ENCODE results near the gene CARMIL1.

The CARMIL1 gene

GRCh38 chr6:25248123-25248522 is 31.1 kb upstream of the CARMIL1 start:
- Histone ChIP-seq H3K36me3 (ENCODE audit: control insufficient read depth, insufficient read depth, low read length) (no peaks in the 10 kb centered on the region), H2AFZ (no peak overlapping the region), H3K27me3 (ENCODE audit: control insufficient read depth, insufficient read depth, low read length) (no peaks in the 10 kb centered on the region), H3K9ac (no peak overlapping the region), H3K27ac (no peak overlapping the region), H3K79me2 (no peaks in the 10 kb centered on the region), H3K4me2 (ENCODE audit: low read length) (no peak overlapping the region), H3K4me3 (ENCODE audit: low read depth, low read length) (no peak overlapping the region), H3K4me1 (no peaks in the 10 kb centered on the region), H3K9me3 (ENCODE audit: control insufficient read depth, low read length) (no peaks in the 10 kb centered on the region)
- TF ChIP-seq CTCF (IDR thresholded peaks at IDR 0.05) = no peak

GRCh38 chr6:25249133-25249532 is 30.0 kb upstream of the CARMIL1 start:
- Histone ChIP-seq H3K9me3 (ENCODE audit: control insufficient read depth, low read length) (no peaks in the 10 kb centered on the region), H3K4me1 (no peaks in the 10 kb centered on the region), H2AFZ (no peak overlapping the region), H3K79me2 (no peaks in the 10 kb centered on the region), H3K27me3 (ENCODE audit: control insufficient read depth, insufficient read depth, low read length) (no peaks in the 10 kb centered on the region), H3K36me3 (ENCODE audit: control insufficient read depth, insufficient read depth, low read length) (no peaks in the 10 kb centered on the region), H3K4me3 (ENCODE audit: low read depth, low read length) (no peak overlapping the region), H3K27ac (no peak overlapping the region), H3K9ac (no peak overlapping the region), H3K4me2 (ENCODE audit: low read length) (no peak overlapping the region)
- no peak for TF ChIP-seq CTCF (IDR thresholded peaks at IDR 0.05)

GRCh38 chr6:25250878-25251277 is 28.3 kb upstream of the CARMIL1 start:
- no peak for TF ChIP-seq CTCF (IDR thresholded peaks at IDR 0.05)
- no peaks in the 10 kb centered on the region for H3K79me2 ChIP-seq
- H2AFZ ChIP-seq = no peak overlapping the region
- no peak overlapping the region for H3K4me3 ChIP-seq (ENCODE audit: low read depth, low read length)
- no peaks in the 10 kb centered on the region for H3K36me3 ChIP-seq (ENCODE audit: control insufficient read depth, insufficient read depth, low read length)
- H3K4me1 ChIP-seq = no peaks in the 10 kb centered on the region
- no peak overlapping the region for H3K9ac ChIP-seq
- no peak overlapping the region for H3K27ac ChIP-seq
- H3K27me3 ChIP-seq (ENCODE audit: control insufficient read depth, insufficient read depth, low read length) = no peaks in the 10 kb centered on the region
- no peak overlapping the region for H3K4me2 ChIP-seq (ENCODE audit: low read length)
- H3K9me3 ChIP-seq (ENCODE audit: control insufficient read depth, low read length) = no peaks in the 10 kb centered on the region

GRCh38 chr6:25251426-25251825 is 27.7 kb upstream of the CARMIL1 start:
- Histone ChIP-seq H3K4me3 (ENCODE audit: low read depth, low read length) (no peak overlapping the region), H3K4me2 (ENCODE audit: low read length) (no peak overlapping the region), H3K79me2 (no peaks in the 10 kb centered on the region), H3K9ac (no peak overlapping the region), H3K36me3 (ENCODE audit: control insufficient read depth, insufficient read depth, low read length) (no peaks in the 10 kb centered on the region), H3K4me1 (no peaks in the 10 kb centered on the region), H3K27ac (no peak overlapping the region), H3K9me3 (ENCODE audit: control insufficient read depth, low read length) (no peaks in the 10 kb centered on the region), H2AFZ (no peak overlapping the region), H3K27me3 (ENCODE audit: control insufficient read depth, insufficient read depth, low read length) (no peaks in the 10 kb centered on the region)
- no peak for TF ChIP-seq CTCF (IDR thresholded peaks at IDR 0.05)

- no peaks in the 10 kb centered on the region for H3K27me3 ChIP-seq (ENCODE audit: control insufficient read depth, insufficient read depth, low read length)
- H3K9ac ChIP-seq = no peak overlapping the region
- H3K27ac ChIP-seq = no peak overlapping the region
- H3K36me3 ChIP-seq (ENCODE audit: control insufficient read depth, insufficient read depth, low read length) = no peaks in the 10 kb centered on the region
- no peak overlapping the region for H3K4me3 ChIP-seq (ENCODE audit: low read depth, low read length)
- no peaks in the 10 kb centered on the region for H3K79me2 ChIP-seq
- no peak overlapping the region for H2AFZ ChIP-seq
- no peaks in the 10 kb centered on the region for H3K4me1 ChIP-seq
- H3K9me3 ChIP-seq (ENCODE audit: control insufficient read depth, low read length) = no peaks in the 10 kb centered on the region
- no peak overlapping the region for H3K4me2 ChIP-seq (ENCODE audit: low read length)
- TF ChIP-seq CTCF (IDR thresholded peaks at IDR 0.05) = no peak
These were observed 25.8 kb upstream of the CARMIL1 start for GRCh38 chr6:25253351-25253750.
